ENCODE results near the gene LDLRAD4.

LDLRAD4 gene

GRCh38 chr18:13395577-13395976, 177.0 kb downstream of the LDLRAD4 start:
- TF ChIP-seq EZH2phosphoT487 (conservative IDR thresholded peaks at IDR 0.05; ENCODE audit: low read length) (no peak), CTCF (IDR thresholded peaks at IDR 0.05; ENCODE audit: insufficient read depth, low read length, poor library complexity, severe bottlenecking) (no peak)
- no peak overlapping the region for H3K4me2 ChIP-seq (ENCODE audit: low read depth, low read length, poor library complexity, severe bottlenecking)
- H3K36me3 ChIP-seq (ENCODE audit: low read length), result no peaks in the 10 kb centered on the region
- H2AFZ ChIP-seq (ENCODE audit: low read depth, low read length, severe bottlenecking), result no peak overlapping the region
- no peak overlapping the region for H3K4me3 ChIP-seq (ENCODE audit: insufficient read depth, low read length, poor library complexity, severe bottlenecking)
- no peaks in the 10 kb centered on the region for H4K20me1 ChIP-seq (ENCODE audit: low read depth, low read length)
- no peak overlapping the region for H3K9ac ChIP-seq (ENCODE audit: low read length)
- no peaks in the 10 kb centered on the region for H3K27me3 ChIP-seq (ENCODE audit: low read length)
- no peaks in the 10 kb centered on the region for H3F3A ChIP-seq (ENCODE audit: insufficient read depth)
- no peaks in the 10 kb centered on the region for H3K79me2 ChIP-seq (ENCODE audit: insufficient read depth, low read length)
- H3K9me2 ChIP-seq (replicated peaks; ENCODE audit: insufficient read depth, low read length), result no peaks in the 10 kb centered on the region
- H3K9me3 ChIP-seq (ENCODE audit: insufficient read depth, low read length), result no peaks in the 10 kb centered on the region
- no peak overlapping the region for H3K27ac ChIP-seq (ENCODE audit: low read depth, low read length)

- H3K9ac ChIP-seq (ENCODE audit: low read length), result no peak overlapping the region
- no peaks in the 10 kb centered on the region for H3F3A ChIP-seq (ENCODE audit: insufficient read depth)
- H3K4me2 ChIP-seq (ENCODE audit: low read depth, low read length, poor library complexity, severe bottlenecking), result no peak overlapping the region
- TF ChIP-seq EZH2phosphoT487 (conservative IDR thresholded peaks at IDR 0.05; ENCODE audit: low read length) (no peak), CTCF (IDR thresholded peaks at IDR 0.05; ENCODE audit: insufficient read depth, low read length, poor library complexity, severe bottlenecking) (no peak)
- H2AFZ ChIP-seq (ENCODE audit: low read depth, low read length, severe bottlenecking), result no peak overlapping the region
- H3K4me3 ChIP-seq (ENCODE audit: insufficient read depth, low read length, poor library complexity, severe bottlenecking), result no peak overlapping the region
- H3K79me2 ChIP-seq (ENCODE audit: insufficient read depth, low read length), result no peaks in the 10 kb centered on the region
- no peaks in the 10 kb centered on the region for H3K27me3 ChIP-seq (ENCODE audit: low read length)
- no peaks in the 10 kb centered on the region for H3K9me2 ChIP-seq (replicated peaks; ENCODE audit: insufficient read depth, low read length)
- no peaks in the 10 kb centered on the region for H3K9me3 ChIP-seq (ENCODE audit: insufficient read depth, low read length)
- H3K36me3 ChIP-seq (ENCODE audit: low read length), result no peaks in the 10 kb centered on the region
- no peak overlapping the region for H3K27ac ChIP-seq (ENCODE audit: low read depth, low read length)
- no peaks in the 10 kb centered on the region for H4K20me1 ChIP-seq (ENCODE audit: low read depth, low read length)
Measured at GRCh38 chr18:13397504-13398163, 179.1 kb downstream of the LDLRAD4 start.

- H3K27ac ChIP-seq (ENCODE audit: low read depth, low read length), result no peak overlapping the region
- no peak for TF ChIP-seq CTCF (IDR thresholded peaks at IDR 0.05; ENCODE audit: insufficient read depth, low read length, poor library complexity, severe bottlenecking)
Measured at GRCh38 chr18:13398631-13399030, 180.1 kb downstream of the LDLRAD4 start.

More at GRCh38 chr18:13398631-13399030, 180.1 kb downstream of the LDLRAD4 start:
- H3K27me3 ChIP-seq (ENCODE audit: low read length), result no peaks in the 10 kb centered on the region
- no peaks in the 10 kb centered on the region for H3K79me2 ChIP-seq (ENCODE audit: insufficient read depth, low read length)
- H3K36me3 ChIP-seq (ENCODE audit: low read length), result no peaks in the 10 kb centered on the region
- no peaks in the 10 kb centered on the region for H4K20me1 ChIP-seq (ENCODE audit: low read depth, low read length)
- H3K9ac ChIP-seq (ENCODE audit: low read length), result no peak overlapping the region
- H3K4me2 ChIP-seq (ENCODE audit: low read depth, low read length, poor library complexity, severe bottlenecking), result no peak overlapping the region
- no peak overlapping the region for H2AFZ ChIP-seq (ENCODE audit: low read depth, low read length, severe bottlenecking)
- no peaks in the 10 kb centered on the region for H3F3A ChIP-seq (ENCODE audit: insufficient read depth)
- H3K9me2 ChIP-seq (replicated peaks; ENCODE audit: insufficient read depth, low read length), result no peaks in the 10 kb centered on the region
- no peaks in the 10 kb centered on the region for H3K9me3 ChIP-seq (ENCODE audit: insufficient read depth, low read length)
- H3K4me3 ChIP-seq (ENCODE audit: insufficient read depth, low read length, poor library complexity, severe bottlenecking), result no peak overlapping the region

Data from SU-DHL-6 (cell line).